NCI-H446 (cell line): Measurements from ENCODE around the gene JPT1.
"Not testable (repeated sequence)": the region's sequence is repeated elsewhere in the genome, so short reads cannot be mapped to it uniquely, and the experiment has no call there.

Experiments
- DNase-seq, 2 experiments: peaks; one replicate each; lab custom pipeline; 2025; lab: John Stamatoyannopoulos, UW

Gene JPT1

DNA sequence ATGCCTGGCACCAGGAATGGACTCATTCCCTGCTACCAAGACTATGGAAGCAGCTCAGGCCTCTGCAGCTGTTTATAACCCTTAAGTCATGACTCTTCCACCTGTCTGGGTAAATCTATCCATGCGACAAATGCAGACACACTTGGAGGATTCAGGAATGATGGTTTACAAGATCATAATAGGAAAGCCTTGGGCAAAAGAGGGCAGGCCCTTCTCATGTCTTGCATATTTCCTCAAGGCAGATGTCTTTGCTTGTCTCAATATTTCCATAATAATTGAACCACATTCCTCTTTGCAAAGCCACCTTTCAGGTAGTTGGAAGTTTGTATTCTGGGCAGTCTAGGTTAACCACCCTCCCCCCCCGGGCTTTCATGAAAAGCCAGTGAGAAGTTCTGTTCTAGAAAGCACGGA is 884 bp upstream of the JPT1 start:
- DNase-seq, result no peak

DNA sequence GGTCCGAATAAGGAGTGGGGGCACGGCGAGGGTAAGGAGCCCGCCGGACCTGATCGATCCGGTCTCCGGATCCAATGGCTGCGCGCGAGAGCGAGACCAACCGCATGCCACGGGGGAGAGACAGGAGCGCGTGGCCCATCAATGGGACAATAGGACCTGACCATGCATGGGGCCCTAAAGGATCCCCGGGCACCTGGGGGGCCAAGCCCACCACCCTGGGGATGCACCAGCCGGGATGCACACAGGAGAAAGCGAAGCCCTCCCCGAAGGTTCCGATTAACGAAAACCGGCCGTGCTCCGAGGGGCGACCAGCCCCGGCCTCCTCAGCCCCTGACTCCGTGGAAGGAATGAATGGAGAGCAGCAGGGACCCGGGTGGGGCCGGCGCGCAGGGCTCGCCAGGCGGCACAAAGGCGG is 525 bp downstream of the JPT1 start:
- DNase-seq, result peak in 1 of 2 experiments; percentile 44

DNA sequence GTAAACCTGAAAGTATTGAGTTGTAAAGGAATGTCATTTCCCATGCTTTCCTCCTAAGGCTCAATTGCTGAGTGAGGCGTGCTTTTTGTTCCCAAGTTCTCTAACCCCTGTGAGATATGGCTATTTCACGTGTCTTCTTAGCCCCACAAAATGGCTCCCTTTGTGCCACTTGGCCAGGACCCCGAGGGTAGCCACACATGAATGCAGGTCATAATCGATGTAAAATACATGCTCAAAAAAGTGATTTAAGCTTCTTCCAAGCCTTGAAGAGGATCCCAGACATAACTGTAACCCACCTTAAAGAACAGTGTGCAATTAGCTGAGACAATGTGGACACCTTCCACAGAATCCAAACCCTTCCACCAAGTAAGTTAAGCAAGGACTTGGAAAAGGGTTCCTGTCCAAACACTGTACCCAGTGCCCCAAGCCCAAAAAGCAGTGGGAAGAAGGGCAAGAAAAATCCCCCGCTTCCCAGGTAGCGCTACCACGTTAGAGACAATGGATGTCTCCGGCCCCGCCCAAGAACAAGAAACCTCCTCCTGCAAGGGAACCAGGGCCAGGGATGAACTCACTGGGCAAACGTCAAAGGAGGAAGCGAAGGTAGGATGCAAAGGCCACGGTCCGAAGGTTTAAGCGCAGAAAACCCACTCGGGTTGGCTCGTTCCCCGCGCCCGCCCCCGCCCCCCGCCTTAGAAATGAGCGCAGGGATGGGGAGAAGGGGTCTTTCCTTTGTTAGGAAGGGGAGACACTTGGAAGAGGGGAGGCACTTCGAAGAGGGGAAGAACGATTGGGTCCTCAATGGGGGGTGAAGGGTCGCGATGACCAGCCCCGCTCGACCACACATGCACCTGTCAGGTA is 1.2 kb downstream of the JPT1 start:
- DNase-seq, result peak; percentile 23 to 60

- DNase-seq, result no peak
Observed at GRCh38 chr17:75152523-75152921, 1.8 kb downstream of the JPT1 start.

DNA sequence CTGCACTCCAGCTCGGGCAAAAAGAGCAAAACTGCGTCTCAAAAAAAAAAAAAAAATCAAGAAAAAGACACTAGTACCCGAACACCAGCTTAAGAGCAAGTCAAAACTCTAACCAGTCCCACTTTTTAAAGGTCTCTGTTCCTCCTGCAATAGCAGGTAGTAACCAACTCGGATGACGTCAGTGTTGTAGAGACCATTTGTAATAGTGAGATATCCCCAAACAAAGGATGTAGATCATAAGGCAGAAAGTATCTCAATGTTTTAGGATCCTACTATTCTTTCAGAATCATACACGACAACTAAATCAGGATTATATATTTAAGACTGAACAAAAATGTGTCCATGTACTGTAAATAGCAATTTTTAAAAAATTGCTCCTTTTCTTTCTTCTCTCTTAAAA is 2.4 kb downstream of the JPT1 start:
- peak in 1 of 2 experiments; percentile 36 for DNase-seq

DNA sequence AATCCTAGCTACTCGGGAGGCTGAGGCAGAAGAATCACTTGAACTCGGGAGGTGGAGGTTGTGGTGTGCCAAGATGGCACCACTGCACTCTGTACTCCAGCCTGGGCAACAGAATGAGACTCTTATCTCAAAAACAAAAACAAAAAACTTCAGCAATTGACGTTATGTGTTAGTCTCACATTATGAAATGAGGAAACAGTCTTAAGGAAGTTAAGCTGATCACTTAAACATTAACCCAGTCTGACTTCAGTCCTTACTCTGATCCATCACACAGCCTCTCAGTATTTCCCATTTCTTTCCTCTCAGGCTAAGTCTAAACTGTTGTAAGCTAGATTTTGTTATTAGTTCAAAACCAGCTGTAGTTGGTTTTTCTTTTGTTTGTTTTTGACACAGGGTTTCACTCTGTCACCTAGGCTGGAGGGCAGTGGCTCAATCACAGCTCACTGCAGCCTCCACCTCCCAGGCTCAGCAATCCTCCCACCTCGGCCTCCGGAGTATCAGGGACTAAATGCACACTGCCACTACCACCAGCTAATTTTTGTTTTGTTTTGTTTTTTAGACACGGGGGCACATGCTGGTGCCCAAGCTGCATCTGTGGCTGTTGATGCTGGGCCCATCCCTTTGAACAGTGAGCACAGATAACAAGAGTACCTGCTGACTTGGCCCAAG is 6.3 kb downstream of the JPT1 start:
- no peak for DNase-seq

DNA sequence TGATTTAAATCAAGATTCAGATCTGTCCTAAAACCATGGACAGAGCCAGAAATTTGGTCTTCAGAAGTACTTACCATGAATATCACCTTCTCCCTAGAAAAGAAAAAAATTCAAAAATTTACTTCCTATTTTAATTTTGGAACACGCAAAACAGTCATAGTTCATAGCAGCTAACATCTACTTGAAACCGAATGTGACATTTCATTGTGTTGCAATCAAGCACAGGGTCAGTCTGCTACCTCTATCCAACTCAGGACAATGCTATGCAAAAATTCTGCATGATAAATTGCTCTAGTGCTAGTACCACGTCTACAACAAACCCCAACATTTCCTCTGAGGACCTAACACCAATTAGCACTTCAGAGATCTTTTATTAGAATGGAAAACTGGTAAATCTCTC is 7.7 kb downstream of the JPT1 start:
- DNase-seq, result no peak

DNA sequence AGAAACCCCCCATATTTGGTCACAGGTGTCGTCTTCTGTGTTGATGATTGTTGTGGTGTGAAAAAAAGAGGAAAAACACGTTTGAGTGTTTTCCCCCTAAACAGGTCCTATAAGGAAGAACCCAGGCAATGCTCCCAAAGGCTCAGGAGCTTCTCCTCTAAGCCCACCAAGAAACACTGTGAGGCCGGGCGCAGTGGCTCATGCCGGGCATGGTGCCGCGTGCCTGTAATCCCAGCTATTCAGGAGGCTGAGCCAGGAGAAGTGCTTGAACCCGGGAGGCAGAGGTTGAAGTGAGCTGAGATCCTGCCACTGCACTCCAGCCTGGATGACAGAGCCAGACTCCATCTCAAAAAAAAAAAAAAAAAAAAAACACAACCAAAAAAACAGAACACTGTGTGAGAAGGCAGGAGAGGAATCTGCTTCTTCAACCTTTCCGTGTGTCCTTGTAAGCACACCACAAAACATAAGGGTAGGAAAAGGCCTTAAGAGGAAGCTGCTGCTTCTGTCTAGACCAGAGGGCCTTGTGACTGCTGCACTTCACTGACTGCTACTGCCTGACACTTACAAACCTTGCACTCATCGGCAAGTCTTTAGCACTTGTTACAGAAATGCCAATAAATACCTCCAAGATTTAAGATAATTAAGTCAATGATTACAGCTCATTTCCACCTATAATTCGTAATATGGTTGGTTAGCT is 9.3 kb downstream of the JPT1 start:
- DNase-seq, result no peak

DNA sequence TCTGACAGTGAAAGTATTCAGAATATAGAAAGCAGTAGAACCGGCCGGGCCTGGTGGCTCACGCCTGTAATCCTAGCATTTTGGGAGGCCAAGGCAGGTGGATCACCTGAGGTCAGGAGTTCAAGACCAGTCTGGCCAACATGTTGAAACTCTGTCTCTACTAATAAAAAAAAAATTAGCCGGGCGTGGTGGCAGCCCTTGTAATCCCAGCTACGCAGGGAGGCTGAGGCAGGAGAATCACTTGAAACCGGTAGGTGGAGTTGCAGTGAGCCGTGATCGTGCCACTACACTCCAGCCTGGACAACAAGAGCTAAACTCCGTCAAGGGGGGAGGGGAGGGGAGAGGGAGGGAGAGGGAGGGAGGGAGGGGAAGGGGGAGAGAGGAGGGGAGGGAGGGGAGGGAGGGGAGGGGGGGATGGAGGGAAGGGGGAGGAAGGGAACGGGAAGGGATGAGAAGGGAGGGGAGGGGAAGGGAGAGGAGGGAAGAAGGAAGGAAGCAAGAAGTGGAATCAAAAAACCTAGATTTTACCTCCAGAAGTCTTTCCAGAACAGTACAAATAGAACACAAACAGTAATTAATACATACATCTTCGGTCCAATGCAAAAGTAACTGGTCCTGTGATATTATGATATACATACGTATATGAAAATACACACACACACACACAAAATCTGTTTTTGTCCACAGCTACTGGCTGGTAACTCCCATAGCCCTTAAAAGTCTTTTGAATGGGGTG is 11.9 kb downstream of the JPT1 start:
- DNase-seq, result no peak

GRCh38 chr17:75138519-75138918 is 15.8 kb downstream of the JPT1 start:
- DNase-seq, result no peak

DNA sequence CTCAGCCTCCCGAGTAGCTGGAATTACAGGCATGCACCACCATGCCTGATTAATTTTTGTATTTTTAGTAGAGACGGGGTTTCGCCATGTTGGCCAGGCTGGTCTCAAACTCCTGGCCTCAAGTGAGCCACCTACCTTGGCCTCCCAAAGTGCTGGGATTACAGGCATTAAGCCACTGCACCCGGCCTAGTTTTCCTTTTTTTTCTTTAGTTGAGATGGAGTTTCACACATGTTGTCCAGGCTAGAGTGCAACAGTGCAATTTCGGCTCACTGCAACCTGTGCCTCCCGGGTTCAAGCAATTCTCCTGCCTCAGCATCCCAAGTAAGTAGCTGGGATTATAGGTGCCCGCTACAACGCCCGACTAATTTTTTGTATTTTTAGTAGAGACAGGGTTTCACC is 16.6 kb downstream of the JPT1 start:
- DNase-seq, result not testable (repeated sequence)

DNA sequence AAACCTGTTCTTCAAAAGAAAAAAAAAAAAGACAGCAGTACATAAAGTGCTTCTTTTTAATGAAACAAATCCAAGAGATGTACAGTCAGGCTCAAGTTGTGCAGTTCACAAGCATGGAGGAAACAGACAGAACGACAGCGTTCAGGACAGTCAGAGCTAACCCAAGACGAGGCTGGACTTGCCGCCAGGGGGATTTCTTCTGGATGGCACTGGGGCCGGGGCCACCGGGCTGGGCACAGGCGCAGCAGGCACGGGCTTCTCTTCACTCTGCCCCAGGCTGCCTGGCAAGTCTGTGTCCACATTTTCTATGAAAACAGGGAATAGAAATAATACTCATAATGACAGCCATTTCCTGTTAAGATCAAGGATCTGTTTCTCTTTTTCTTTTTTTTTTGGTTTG is 18.4 kb downstream of the JPT1 start:
- DNase-seq, result no peak

- DNase-seq, result no peak
Observed at GRCh38 chr17:75135452-75135851, 18.9 kb downstream of the JPT1 start.

- DNase-seq, result not testable (repeated sequence)
Observed at GRCh38 chr17:75133607-75134347, 20.5 kb downstream of the JPT1 start.

- no peak for DNase-seq
Observed at GRCh38 chr17:75133001-75133400, 21.3 kb downstream of the JPT1 start.

- not testable (repeated sequence) for DNase-seq
Observed at GRCh38 chr17:75132018-75133000, 22.0 kb downstream of the JPT1 start.

- DNase-seq, result peak; percentile 41 to 85
Observed at GRCh38 chr17:75131278-75132017, 22.9 kb downstream of the JPT1 start, which contains the start of gene NT5C. Gene NT5C, minus strand, starts transcription at chr17:75131742. Its CDS starts 35 bp downstream, at chr17:75131707.

DNA sequence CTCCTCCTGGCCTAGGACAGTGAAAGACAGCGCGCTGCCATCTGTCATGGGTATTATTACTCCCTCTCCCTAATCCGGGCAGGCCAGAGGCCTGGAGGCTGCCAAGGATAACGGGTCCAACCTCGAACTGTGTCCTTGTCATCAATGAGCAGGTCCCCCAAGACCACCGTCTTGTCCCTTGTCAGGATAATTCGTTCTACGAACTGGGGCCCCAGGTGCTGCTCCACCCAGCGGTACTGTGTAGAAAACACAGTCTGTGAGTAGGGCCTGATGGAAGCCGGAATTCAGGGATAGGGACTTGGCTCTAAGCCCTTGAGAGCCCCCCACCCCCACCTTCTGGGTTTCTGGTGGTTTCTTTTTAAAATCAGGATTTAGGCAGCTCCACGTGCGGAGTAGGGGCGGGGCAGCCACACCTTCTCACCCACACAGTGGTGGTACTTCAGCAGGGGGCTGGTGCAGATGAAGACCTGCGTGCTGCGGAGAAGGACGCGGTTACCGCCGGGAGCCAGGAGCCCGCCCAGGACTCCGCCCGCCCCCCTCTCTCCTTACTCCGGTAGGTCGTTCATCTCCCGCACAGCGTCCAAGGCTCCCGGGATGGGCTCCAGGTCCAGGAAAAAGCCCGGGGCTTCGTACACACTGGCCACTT is 23.6 kb downstream of the JPT1 start:
- peak in 1 of 2 experiments; percentile 72 for DNase-seq
